Measurements from ENCODE around the gene SORCS2. TPM values are rescaled to one million over a fixed set of nuclear protein-coding genes. Genes with fewer than 3 reads are reported as not detected.

Gene SORCS2
- total RNA-seq, 4 donors from 2014 or later, result 0.53 to 9.9 (median 0.90) TPM

DNA sequence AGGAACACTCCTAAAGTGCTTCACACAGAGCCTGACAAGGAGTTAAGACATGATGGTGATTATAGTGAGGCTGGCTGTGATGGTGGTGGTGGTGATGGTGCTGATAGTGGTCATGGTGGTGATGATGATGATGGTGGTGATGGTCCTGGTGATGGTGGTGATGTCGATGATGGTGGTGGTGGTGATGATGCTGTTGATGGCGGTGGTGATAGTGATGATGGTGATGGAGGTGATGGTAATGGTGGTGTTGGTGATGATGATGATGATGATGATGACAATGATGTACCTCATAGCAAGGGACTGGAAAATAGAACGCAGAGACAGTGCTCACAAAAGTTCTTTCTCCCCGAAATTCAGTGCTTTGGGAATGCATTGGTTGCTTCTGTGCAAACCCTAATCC lies 276.7 kb downstream of the SORCS2 start:
- no peak overlapping the region for H3K27ac ChIP-seq
- no peaks in the 10 kb centered on the region for H3K4me1 ChIP-seq
- TF ChIP-seq POLR2A (IDR thresholded peaks at IDR 0.05), result no peak
- TF ChIP-seq, protein P1, sequence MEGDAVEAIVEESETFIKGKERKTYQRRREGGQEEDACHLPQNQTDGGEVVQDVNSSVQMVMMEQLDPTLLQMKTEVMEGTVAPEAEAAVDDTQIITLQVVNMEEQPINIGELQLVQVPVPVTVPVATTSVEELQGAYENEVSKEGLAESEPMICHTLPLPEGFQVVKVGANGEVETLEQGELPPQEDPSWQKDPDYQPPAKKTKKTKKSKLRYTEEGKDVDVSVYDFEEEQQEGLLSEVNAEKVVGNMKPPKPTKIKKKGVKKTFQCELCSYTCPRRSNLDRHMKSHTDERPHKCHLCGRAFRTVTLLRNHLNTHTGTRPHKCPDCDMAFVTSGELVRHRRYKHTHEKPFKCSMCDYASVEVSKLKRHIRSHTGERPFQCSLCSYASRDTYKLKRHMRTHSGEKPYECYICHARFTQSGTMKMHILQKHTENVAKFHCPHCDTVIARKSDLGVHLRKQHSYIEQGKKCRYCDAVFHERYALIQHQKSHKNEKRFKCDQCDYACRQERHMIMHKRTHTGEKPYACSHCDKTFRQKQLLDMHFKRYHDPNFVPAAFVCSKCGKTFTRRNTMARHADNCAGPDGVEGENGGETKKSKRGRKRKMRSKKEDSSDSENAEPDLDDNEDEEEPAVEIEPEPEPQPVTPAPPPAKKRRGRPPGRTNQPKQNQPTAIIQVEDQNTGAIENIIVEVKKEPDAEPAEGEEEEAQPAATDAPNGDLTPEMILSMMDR (IDR thresholded peaks at IDR 0.05), result no peak
- no peaks in the 10 kb centered on the region for H3K9me3 ChIP-seq
- no peak for DNase-seq
- no peaks in the 10 kb centered on the region for H3K27me3 ChIP-seq
- H3K36me3 ChIP-seq, result no peaks in the 10 kb centered on the region
- H3K4me3 ChIP-seq, result no peak overlapping the region

DNA sequence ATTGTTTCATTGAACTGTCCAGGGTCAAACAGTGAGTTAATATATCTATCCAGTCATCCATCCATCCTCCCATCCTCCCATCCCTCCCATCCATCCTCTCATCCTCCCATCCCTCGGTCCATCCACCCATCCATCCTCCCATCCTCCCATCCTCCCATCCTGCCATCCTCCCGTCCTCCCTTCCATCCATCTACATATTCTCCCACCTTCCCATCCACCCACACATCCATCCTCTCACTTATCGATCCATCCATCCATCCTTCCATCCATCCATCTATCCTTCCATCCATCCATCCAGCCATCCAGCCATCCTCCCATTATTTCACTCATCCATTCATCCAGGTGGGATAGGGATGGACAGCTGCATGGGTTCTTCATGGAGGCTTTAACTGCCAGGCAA lies 277.8 kb downstream of the SORCS2 start:
- Histone ChIP-seq H3K9me3 (no peaks in the 10 kb centered on the region), H3K27me3 (no peaks in the 10 kb centered on the region), H3K4me3 (no peak overlapping the region), H3K36me3 (no peaks in the 10 kb centered on the region), H3K4me1 (no peaks in the 10 kb centered on the region), H3K27ac (no peak overlapping the region)
- TF ChIP-seq POLR2A (IDR thresholded peaks at IDR 0.05), result no peak
- TF ChIP-seq, protein P1 (IDR thresholded peaks at IDR 0.05), result no peak
- DNase-seq, result no peak

DNA sequence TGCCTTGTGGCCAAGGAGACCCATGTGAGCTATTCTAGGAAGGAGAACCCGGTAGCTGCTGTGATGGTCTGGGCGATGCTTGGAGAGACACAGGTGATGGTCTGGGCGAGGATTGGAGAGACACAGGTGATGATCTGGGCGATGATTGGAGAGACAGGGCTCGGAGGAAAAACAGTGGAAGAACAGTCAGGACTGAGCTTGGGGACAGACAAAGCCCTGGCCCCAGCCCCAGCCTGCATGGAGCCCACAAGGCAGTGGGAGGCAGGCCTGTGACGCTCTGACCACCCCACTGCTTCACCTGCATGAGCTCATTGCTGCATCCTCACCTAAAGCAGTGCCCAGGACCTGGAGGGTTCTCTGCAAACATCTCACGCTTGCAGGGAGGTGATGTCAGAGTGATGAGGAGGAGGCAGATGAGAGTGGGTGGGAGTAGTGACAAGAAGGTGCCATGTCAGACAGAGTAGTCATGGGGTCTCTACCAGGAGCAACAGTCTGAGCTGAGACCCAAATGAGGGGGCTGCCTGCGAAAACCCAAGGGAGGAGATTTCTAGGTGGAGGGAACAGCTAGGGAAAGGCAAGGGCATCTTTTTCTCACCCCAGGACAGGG lies 278.3 kb downstream of the SORCS2 start:
- DNase-seq, result no peak
- Histone ChIP-seq H3K4me3 (no peak overlapping the region), H3K9me3 (no peaks in the 10 kb centered on the region), H3K27ac (no peak overlapping the region), H3K4me1 (no peaks in the 10 kb centered on the region), H3K36me3 (no peaks in the 10 kb centered on the region), H3K27me3 (no peaks in the 10 kb centered on the region)
- TF ChIP-seq POLR2A (IDR thresholded peaks at IDR 0.05), result no peak
- TF ChIP-seq, protein P1 (IDR thresholded peaks at IDR 0.05), result no peak

DNA sequence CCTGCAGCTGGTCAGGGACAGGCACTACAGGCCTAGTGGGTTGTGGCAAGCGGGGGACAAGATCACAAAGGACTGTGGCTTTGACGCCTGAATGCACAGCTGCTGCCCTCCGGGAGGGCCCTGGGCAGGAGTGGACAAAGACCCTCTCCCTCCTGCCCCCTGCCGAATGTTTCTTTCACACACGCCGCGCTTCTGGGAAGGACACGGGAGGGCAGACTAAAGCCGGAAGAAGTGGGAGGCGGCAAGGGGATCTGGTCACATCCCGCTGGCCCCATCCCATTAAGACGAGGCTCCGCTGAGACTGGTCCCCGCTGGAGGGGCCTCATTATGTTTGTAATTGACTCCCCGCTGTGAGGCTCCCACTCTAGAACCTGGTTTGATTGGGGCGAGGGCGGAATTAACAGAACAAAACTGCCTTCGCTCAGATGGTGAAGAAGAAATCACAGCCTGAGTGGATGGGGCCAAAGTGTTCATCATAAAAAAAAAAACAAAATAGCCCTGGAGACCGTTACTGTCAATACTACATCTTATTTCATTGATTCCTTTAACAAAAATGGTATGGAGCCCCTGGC lies 280.2 kb downstream of the SORCS2 start:
- no peak for DNase-seq
- Histone ChIP-seq H3K9me3 (no peaks in the 10 kb centered on the region), H3K27me3 (no peaks in the 10 kb centered on the region), H3K36me3 (no peaks in the 10 kb centered on the region), H3K4me3 (no peak overlapping the region), H3K27ac (no peak overlapping the region), H3K4me1 (no peaks in the 10 kb centered on the region)
- TF ChIP-seq, protein P1 (IDR thresholded peaks at IDR 0.05), result no peak
- TF ChIP-seq POLR2A (IDR thresholded peaks at IDR 0.05), result no peak

DNA sequence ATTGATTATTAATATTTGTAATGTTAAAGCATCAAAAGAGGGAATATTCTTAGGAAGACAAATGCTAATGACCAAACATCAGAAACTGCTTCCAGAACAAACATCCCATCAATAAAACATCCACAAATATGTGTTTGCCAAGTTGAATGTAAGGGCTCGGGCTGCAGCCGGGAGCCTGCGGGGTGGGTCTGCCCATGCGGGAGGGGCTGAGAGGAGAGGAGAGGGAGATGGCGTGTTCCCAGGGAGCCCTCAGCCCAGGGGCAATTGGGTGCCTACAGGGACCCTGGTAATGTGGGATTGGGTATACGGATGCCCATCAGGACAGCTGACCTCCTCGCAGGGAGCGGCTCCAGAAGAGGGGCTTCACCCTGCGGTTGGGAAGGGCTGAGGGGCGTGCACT lies 280.7 kb downstream of the SORCS2 start:
- TF ChIP-seq, protein P1 (IDR thresholded peaks at IDR 0.05), result no peak
- TF ChIP-seq POLR2A (IDR thresholded peaks at IDR 0.05), result no peak
- DNase-seq, result no peak
- Histone ChIP-seq H3K4me3 (no peak overlapping the region), H3K27ac (no peak overlapping the region), H3K27me3 (no peaks in the 10 kb centered on the region), H3K36me3 (no peaks in the 10 kb centered on the region), H3K4me1 (no peaks in the 10 kb centered on the region), H3K9me3 (no peaks in the 10 kb centered on the region)

All from Peyer's patch (tissue), 4 donors.